GM06990 (cell line): Measurements from ENCODE around the gene CCDC87.
"Not testable (repeated sequence)": the region's sequence is repeated elsewhere in the genome, so short reads cannot be mapped to it uniquely, and the experiment has no call there.

Source experiments
- DNase-seq: peaks from one replicate; pipeline ENCODE4 v3.0.0-alpha.2; 2011; ENCODE audit not compliant: insufficient read length; ENCODE audit errors: extremely low read depth
- H3K27me3 ChIP-seq: replicated peaks from 2 replicates; pipeline ENCODE4 v1.6.0; 2011; ENCODE audit warnings: low read length; ENCODE audit not compliant: control insufficient read depth, insufficient read depth
- H3K36me3 ChIP-seq: 2 replicates; pipeline ENCODE4 v1.5.1; 2011; ENCODE audit warnings: low read length; ENCODE audit not compliant: control insufficient read depth, insufficient read depth
- H3K4me3 ChIP-seq: replicated peaks from 2 replicates; pipeline ENCODE4 v1.5.1; 2011; ENCODE audit warnings: low read depth, mild to moderate bottlenecking, control low read depth, low read length
- TF ChIP-seq, protein P1 (sequence below): IDR thresholded peaks from 2 replicates; pipeline ENCODE4 v1.5.1; 2011; ENCODE audit warnings: low read length, control low read depth, mild to moderate bottlenecking, inconsistent platforms; ENCODE audit not compliant: insufficient read depth, poor library complexity, severe bottlenecking

The CCDC87 gene

DNA sequence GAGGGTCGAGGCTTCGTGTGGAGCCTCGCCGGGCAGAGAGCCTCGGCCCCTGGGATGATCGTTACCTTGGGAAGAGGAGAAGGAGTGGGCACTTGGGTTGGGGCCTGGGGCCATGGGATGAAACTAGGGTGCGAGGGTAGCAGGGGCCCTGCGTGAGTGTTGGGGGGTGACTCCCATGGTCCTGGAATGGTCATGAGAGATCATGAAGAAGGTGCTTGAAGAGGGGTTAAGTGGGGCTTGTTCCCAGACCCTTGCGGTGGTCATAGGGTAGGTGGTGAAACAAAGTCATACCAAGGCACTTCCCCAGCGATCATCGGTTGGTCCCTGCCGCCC is 406 bp upstream of the CCDC87 start:
- no peaks in the 10 kb centered on the region for H3K27me3 ChIP-seq

DNA sequence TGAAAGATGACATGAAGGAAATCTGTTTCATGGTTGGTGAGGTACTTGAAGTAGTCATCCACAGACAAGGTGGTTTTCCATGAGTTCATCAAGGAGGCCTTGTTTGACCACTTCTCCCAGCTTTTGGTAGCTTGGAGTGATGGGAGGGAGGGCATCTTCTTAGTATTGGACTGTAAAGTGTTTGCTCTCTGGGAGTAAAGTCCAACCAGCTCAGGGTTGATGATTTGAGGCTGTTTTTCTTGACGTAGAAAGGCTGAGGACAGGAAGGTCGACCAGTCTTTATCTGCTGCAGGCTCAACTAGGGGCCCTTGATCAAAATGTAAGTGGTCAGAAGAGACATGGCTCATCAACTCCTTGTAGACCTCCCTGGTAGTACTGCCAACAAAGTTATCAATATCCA is 1.7 kb downstream of the CCDC87 start:
- Histone ChIP-seq H3K36me3 (no peaks in the 10 kb centered on the region), H3K4me3 (no peak overlapping the region), H3K27me3 (no peaks in the 10 kb centered on the region)
- no peak for DNase-seq
- TF ChIP-seq, protein P1, sequence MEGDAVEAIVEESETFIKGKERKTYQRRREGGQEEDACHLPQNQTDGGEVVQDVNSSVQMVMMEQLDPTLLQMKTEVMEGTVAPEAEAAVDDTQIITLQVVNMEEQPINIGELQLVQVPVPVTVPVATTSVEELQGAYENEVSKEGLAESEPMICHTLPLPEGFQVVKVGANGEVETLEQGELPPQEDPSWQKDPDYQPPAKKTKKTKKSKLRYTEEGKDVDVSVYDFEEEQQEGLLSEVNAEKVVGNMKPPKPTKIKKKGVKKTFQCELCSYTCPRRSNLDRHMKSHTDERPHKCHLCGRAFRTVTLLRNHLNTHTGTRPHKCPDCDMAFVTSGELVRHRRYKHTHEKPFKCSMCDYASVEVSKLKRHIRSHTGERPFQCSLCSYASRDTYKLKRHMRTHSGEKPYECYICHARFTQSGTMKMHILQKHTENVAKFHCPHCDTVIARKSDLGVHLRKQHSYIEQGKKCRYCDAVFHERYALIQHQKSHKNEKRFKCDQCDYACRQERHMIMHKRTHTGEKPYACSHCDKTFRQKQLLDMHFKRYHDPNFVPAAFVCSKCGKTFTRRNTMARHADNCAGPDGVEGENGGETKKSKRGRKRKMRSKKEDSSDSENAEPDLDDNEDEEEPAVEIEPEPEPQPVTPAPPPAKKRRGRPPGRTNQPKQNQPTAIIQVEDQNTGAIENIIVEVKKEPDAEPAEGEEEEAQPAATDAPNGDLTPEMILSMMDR = no peak

More for the DNA sequence above, 406 bp upstream of the CCDC87 start:
- TF ChIP-seq, protein P1 = no peak
- H3K4me3 ChIP-seq = peak overlapping the region; percentile 69
- no peak for DNase-seq
- no peaks in the 10 kb centered on the region for H3K36me3 ChIP-seq

DNA sequence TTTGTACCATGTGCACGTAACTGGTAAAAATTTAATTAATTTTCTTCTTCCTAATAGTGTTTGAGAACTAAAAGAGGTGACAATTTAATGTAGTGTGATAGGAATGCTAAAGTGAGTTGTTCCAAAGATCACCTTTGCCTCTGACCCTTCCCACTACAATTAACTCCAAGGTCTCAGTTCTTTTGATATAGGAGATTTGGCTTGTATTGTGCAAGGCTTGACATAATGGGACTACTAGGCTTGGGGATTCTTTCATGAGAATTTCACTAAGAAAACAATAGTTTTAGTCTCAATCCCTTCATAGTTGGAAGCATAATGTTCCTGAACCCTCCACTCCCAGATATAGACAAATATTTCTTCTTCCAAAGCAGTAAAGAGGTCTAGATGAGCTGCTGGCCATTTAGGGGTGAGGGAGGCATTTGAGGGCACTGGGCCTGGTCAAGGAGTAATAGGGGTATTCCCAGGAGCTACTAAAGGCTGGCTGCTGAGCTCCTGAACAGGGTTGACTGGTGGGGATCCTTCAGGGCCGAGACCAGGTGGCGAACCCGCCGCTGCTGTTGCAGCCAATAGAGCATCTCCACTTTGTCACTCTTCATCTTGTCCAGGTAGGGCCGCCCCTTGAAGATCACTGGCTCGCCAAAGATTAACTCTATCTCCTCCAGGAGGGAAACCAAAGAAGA is 2.7 kb downstream of the CCDC87 start:
- no peaks in the 10 kb centered on the region for H3K36me3 ChIP-seq
- TF ChIP-seq, protein P1 = no peak
- no peaks in the 10 kb centered on the region for H3K27me3 ChIP-seq
- no peak for DNase-seq
- H3K4me3 ChIP-seq = no peak overlapping the region

DNA sequence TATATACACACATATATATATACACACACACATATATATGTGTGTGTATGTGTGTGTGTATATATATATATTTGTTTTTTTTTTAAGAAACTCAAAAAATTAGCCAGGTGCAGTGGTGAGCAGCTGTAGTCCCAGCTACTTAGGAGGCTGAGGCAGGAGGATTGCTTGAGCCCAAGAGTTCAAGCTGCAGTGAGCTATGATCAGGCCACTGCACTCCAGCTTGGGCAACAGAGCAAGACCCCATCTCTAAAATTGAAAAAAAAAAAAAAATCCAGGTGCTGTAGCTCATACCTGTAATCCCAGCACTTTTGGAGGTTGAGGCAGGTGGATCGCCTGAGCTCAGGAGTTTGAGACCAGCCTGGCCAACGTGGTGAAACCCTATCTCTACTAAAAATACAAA is 3.5 kb downstream of the CCDC87 start:
- H3K27me3 ChIP-seq, DNase-seq, H3K36me3 ChIP-seq, H3K4me3 ChIP-seq: not testable (repeated sequence)

DNA sequence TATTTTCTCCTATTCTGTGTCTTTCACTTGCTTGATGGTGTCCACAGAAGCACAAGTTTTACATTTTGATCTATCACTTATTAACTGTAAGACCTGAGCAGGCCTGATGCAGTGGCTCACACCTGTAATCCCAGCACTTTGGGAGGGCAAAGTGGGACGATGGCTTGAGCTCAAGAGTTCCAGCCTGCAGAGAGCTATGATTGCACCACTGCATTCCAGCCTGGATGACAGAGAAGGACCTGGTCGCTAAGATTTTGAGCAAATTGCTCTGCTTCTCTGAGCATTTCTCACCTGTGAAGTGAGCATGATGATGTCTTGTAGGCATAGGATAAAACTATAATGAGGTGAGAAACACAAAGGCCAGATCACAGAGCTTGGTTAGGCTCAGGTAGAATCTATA is 6.7 kb downstream of the CCDC87 start:
- Histone ChIP-seq H3K36me3 (no peaks in the 10 kb centered on the region), H3K27me3 (no peaks in the 10 kb centered on the region), H3K4me3 (no peak overlapping the region)
- TF ChIP-seq, protein P1 = no peak
- DNase-seq = no peak

DNA sequence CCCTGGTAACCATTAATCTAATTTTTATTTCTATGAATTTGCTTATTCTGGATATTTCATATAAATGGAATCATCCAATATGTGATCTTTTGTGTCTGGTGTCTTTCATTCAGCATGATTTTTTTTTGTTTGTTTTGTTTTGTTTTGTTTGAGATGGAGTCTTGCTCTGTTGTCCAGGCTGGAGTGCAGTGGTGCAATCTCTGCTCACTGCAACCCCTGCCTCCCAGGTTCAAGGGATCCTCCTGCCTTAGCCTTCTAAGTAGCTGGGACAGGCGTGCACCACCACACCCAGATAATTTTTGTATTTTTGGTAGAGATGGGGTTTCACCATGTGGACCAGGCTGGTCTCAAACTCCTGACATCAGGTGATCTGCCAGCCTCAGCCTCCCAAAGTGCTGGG is 7.4 kb downstream of the CCDC87 start:
- not testable (repeated sequence) for H3K36me3 ChIP-seq, H3K4me3 ChIP-seq, DNase-seq, H3K27me3 ChIP-seq

DNA sequence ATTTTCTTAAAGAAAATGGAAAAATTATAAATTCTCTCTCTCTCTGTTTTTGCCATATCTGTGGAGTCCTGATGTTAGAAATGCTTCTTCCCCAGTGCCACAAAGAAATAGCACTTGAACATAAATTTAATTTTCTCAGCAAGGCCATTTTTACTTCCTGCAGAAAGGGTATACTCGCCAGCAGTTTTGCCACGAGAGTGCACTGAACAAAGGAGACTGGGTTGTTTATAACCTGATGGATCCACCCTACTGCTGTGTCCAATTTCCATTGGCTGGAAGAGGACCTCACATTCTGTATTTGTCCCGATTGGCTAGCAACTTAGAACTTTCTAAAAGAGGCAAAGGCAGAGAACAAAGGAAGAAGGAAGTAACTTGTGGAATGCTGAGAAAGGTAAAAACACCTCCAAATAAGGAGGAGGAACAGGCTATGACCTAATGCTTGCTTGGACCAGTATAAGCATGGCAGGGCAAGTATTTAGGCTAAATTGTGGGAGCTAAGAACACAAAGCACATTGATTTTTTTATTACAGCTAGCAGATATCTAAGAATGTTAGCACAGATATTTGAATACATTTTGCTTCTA is 10.2 kb downstream of the CCDC87 start:
- DNase-seq, H3K27me3 ChIP-seq, H3K36me3 ChIP-seq, H3K4me3 ChIP-seq: not testable (repeated sequence)
